Colonic mucosa (tissue), 4 donors: Measurements from ENCODE around the gene NOX4. TPM values are rescaled to one million over a fixed set of nuclear protein-coding genes. Genes with fewer than 3 reads are reported as not detected.

Experiments
- DNase-seq: peaks from one replicate; pipeline ENCODE4 v3.0.0-alpha.2; 2020
- H3K27ac ChIP-seq: fragments of 200-600 bp; one replicate; pipeline ENCODE4 v1.8.0; 2021
- H3K27me3 ChIP-seq: fragments of 200-600 bp; one replicate; pipeline ENCODE4 v1.8.0; 2021
- H3K36me3 ChIP-seq: fragments of 200-600 bp; one replicate; pipeline ENCODE4 v1.8.0; 2021
- H3K4me1 ChIP-seq: fragments of 200-600 bp; one replicate; pipeline ENCODE4 v1.8.0; 2021; ENCODE audit warnings: mild to moderate bottlenecking
- H3K4me3 ChIP-seq: fragments of 200-600 bp; one replicate; pipeline ENCODE4 v1.8.0; 2021
- H3K9ac ChIP-seq, 2 donors: one replicate each; pipeline ENCODE4 v1.7.0; 2013; ENCODE audit warnings: control low read depth in 2 of 2, low read depth in 2 of 2, low read length in 2 of 2
- H3K9me3 ChIP-seq: fragments of 200-600 bp; one replicate; pipeline ENCODE4 v1.8.0; 2021
- intact Hi-C: fragments of 100-400 bp; cut with DNase I; formaldehyde crosslinking; loops from one replicate; pipeline ENCODE4 v1.14.1; 2022
- total RNA-seq, 2 donors: library from RNA; stranded (reverse); fragmentation: NEBNext Ultra II Directional in 1 of 2; extraction: Animal tissue kit (Norgen Biotek cat#: 25700) in 1 of 2; gene quantifications; one replicate each; pipeline ENCODE4 v1.2.1, GENCODE V29; 2021
- TF ChIP-seq, protein P1 (sequence below): fragments of 200-600 bp; IDR thresholded peaks from one replicate; pipeline ENCODE4 v1.8.0; 2022; ENCODE audit warnings: antibody characterized with exemption, mild to moderate bottlenecking
- donor health status: healthy.
- donor health status: DM: no; HTN: no; CAD: no.
- donor health status: DM: no; HTN: no; CAD: no.

Gene NOX4
- total RNA-seq, 2 donors from 2014 or later: 0.35 TPM; not detected in 1

DNA sequence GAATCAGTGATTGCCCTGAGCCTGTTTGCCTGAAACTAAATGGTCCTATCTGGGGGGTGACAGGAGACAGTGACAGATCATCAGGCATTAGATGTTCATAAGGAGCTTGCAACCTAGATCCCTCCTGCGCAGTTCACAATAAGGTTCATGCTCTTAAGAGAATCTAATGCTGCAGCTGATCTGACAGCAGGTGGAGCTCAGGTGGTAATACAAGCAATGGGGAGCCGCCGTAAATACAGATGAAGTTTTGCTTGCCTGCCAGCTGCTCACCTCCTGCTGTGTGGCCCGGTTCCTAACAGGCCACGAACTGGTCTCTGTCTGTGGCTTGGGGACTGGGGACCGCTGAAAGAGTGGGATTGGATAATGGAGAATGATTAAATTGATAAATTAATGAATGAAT is 14.0 kb downstream of the NOX4 start:
- H3K36me3 ChIP-seq: no peaks in the 10 kb centered on the region
- TF ChIP-seq, protein P1, sequence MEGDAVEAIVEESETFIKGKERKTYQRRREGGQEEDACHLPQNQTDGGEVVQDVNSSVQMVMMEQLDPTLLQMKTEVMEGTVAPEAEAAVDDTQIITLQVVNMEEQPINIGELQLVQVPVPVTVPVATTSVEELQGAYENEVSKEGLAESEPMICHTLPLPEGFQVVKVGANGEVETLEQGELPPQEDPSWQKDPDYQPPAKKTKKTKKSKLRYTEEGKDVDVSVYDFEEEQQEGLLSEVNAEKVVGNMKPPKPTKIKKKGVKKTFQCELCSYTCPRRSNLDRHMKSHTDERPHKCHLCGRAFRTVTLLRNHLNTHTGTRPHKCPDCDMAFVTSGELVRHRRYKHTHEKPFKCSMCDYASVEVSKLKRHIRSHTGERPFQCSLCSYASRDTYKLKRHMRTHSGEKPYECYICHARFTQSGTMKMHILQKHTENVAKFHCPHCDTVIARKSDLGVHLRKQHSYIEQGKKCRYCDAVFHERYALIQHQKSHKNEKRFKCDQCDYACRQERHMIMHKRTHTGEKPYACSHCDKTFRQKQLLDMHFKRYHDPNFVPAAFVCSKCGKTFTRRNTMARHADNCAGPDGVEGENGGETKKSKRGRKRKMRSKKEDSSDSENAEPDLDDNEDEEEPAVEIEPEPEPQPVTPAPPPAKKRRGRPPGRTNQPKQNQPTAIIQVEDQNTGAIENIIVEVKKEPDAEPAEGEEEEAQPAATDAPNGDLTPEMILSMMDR: no peak
- no peaks in the 10 kb centered on the region for H3K27me3 ChIP-seq
- no peak overlapping the region for H3K9ac ChIP-seq
- no peak overlapping the region for H3K27ac ChIP-seq
- intact Hi-C loops: no loop called here
- no peaks in the 10 kb centered on the region for H3K9me3 ChIP-seq
- H3K4me1 ChIP-seq: no peaks in the 10 kb centered on the region
- DNase-seq: no peak
- H3K4me3 ChIP-seq: no peak overlapping the region

DNA sequence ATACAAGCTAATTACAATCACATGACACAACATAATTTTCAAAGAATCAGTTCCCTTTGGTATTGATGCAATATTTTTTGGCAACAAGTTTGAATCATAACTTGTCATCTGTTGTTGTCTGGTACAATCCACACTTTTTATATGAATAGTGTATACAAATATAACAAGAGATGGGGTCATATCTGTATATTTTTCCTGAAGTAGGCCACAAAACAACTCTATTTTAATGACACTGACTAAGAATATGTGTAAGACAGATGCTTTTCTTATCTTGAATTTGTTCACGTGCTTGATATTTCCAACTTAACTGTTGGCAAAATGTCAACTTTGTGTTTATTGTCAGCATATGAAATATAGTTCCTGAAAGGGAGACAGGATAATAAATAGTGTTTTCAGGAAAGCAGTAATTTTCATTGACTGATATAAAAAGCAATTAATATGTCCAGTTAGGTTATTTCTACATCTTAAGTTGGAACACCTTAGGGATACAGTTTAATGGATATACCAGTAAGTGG is 27.9 kb downstream of the NOX4 start:
- H3K9ac ChIP-seq: no peak overlapping the region
- H3K27ac ChIP-seq: no peak overlapping the region
- no peaks in the 10 kb centered on the region for H3K27me3 ChIP-seq
- H3K36me3 ChIP-seq: no peaks in the 10 kb centered on the region
- TF ChIP-seq, protein P1: no peak
- intact Hi-C loops: no loop called here
- H3K4me3 ChIP-seq: no peak overlapping the region
- DNase-seq: no peak
- H3K9me3 ChIP-seq: no peaks in the 10 kb centered on the region
- no peaks in the 10 kb centered on the region for H3K4me1 ChIP-seq

DNA sequence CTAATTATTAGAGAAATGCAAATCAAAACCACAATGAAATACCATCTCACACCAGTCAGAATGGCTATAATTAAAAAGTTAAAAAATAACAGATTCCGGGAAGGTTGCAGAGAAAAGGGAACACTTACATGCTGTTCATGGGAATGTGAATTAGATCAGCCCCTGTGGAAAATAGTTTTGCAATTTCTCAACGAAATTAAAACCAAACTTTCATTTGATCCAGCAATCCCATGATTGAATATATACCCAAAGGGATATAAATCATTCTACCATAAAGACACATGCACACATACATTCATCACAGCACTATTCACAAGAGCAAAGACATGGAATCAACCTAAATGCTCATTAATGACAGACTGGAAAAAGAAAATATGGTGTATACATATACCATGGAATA is 32.5 kb downstream of the NOX4 start:
- Histone ChIP-seq H3K27ac (no peak overlapping the region), H3K4me1 (no peaks in the 10 kb centered on the region), H3K9me3 (no peaks in the 10 kb centered on the region), H3K27me3 (no peaks in the 10 kb centered on the region), H3K9ac (no peak overlapping the region), H3K4me3 (no peak overlapping the region), H3K36me3 (no peaks in the 10 kb centered on the region)
- DNase-seq: no peak
- TF ChIP-seq, protein P1: no peak
- intact Hi-C loops: no loop called here

DNA sequence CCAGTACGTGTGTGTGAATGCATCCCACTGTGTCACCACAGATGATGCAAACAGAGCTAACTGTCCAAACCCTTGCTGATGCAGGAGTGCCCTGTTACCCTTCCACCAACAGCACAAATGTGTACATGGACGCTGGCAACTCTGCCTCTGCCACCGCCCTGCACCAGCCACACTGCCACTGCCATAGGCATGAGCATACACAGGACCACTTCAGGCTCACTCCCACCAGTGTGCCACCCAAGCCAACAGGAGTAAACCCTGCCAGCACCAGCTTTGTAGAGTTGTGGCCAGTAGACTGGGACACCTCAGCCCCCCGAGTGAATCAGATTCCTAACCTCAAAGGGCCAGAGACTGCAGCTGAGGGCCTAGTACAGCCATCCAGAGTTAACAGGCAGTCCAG is 34.0 kb downstream of the NOX4 start:
- intact Hi-C loops: no loop called here
- TF ChIP-seq, protein P1: no peak

DNA sequence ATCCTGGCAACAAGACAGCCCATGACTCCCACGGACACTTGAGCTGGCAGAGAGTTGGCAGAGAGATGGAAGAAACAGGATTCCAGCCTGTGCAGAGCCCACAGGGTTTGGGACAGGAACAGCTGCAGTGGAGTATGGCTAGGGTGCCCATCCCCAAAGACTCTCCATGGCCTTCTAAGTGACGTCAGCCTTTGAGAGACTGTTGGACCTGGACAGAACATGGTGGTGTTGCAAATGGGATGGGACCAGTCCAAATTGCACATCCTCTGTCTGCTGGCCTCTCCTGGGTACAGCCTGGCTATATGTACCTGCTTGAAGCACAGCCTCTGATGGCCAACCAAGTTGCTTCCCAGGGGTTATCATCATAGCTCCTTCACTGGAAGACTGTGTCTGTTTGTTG is 34.5 kb downstream of the NOX4 start:
- Histone ChIP-seq H3K4me3 (no peak overlapping the region), H3K27ac (no peak overlapping the region), H3K36me3 (no peaks in the 10 kb centered on the region), H3K4me1 (no peaks in the 10 kb centered on the region), H3K9me3 (no peaks in the 10 kb centered on the region), H3K27me3 (no peaks in the 10 kb centered on the region), H3K9ac (no peak overlapping the region)
- DNase-seq: no peak
- TF ChIP-seq, protein P1: no peak
- intact Hi-C loops: no loop called here

More for the DNA sequence above, 34.0 kb downstream of the NOX4 start:
- DNase-seq: no peak
- H3K4me1 ChIP-seq: no peaks in the 10 kb centered on the region
- H3K36me3 ChIP-seq: no peaks in the 10 kb centered on the region
- H3K4me3 ChIP-seq: no peak overlapping the region
- no peak overlapping the region for H3K9ac ChIP-seq
- no peak overlapping the region for H3K27ac ChIP-seq
- H3K9me3 ChIP-seq: no peaks in the 10 kb centered on the region
- H3K27me3 ChIP-seq: no peaks in the 10 kb centered on the region
